ENCODE results near the gene MTUS2. TPM values are rescaled to one million over a fixed set of nuclear protein-coding genes. Genes with fewer than 3 reads are reported as not detected.

The MTUS2 gene
- total RNA-seq, 2 donors from 2014 or later: 0.02 TPM; not detected in 1

- no peaks in the 10 kb centered on the region for H3K4me1 Mint-ChIP-seq (ENCODE audit: low read depth)
- H3K9me3 Mint-ChIP-seq: no peaks in the 10 kb centered on the region
- no peaks in the 10 kb centered on the region for H3K27me3 Mint-ChIP-seq (ENCODE audit: low read depth)
- no peak for ATAC-seq (replicated peaks in 1 of 2)
- H3K4me3 Mint-ChIP-seq: no peak overlapping the region
- peaks cover 6 to 29% of the 10 kb centered on the region in 2 donors for H3K36me3 Mint-ChIP-seq (ENCODE audit: insufficient read depth in 2 of 2)
- DNase-seq: no peak
- no peak overlapping the region for H3K27ac Mint-ChIP-seq
These were observed 706.6 kb downstream of the MTUS2 start for GRCh38 chr13:29526741-29527140.

GRCh38 chr13:29527511-29527910 lies 707.4 kb downstream of the MTUS2 start:
- DNase-seq (no peak), ATAC-seq (replicated peaks in 1 of 2) (no peak)
- peaks cover 5 to 31% of the 10 kb centered on the region in 2 donors for H3K36me3 Mint-ChIP-seq (ENCODE audit: insufficient read depth in 2 of 2)
- no peaks in the 10 kb centered on the region for H3K9me3 Mint-ChIP-seq
- H3K4me1 Mint-ChIP-seq (ENCODE audit: low read depth): no peaks in the 10 kb centered on the region
- H3K27me3 Mint-ChIP-seq (ENCODE audit: low read depth): no peaks in the 10 kb centered on the region
- H3K4me3 Mint-ChIP-seq: no peak overlapping the region
- no peak overlapping the region for H3K27ac Mint-ChIP-seq

DNA sequence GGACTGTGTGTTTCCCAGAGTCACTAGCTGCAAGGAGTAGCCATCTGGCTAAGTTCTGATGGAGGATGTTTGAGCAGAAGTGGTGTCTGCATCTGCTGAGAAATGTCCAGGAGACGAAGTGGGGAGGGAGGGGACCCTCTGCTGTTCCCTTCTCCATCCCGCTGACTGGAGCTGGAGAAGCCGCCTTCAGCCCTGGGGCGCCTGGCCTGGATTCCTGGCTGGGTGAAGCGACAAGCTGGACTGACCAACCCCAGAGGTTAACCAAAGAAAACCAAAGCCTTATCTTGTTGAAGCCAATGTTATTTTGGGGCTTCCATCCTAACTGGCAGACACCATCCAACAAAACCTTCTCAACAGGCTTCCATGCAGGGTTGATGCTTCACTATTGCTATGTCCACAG lies 707.8 kb downstream of the MTUS2 start:
- H3K9me3 Mint-ChIP-seq: no peaks in the 10 kb centered on the region
- H3K36me3 Mint-ChIP-seq (ENCODE audit: insufficient read depth in 2 of 2): peaks cover 8 to 33% of the 10 kb centered on the region in 2 donors
- no peak overlapping the region for H3K4me3 Mint-ChIP-seq
- DNase-seq (no peak), ATAC-seq (replicated peaks in 1 of 2) (no peak)
- no peaks in the 10 kb centered on the region for H3K4me1 Mint-ChIP-seq (ENCODE audit: low read depth)
- H3K27ac Mint-ChIP-seq: no peak overlapping the region
- H3K27me3 Mint-ChIP-seq (ENCODE audit: low read depth): no peaks in the 10 kb centered on the region

- Mint-ChIP-seq H3K4me1 (ENCODE audit: low read depth) (no peaks in the 10 kb centered on the region), H3K4me3 (no peak overlapping the region), H3K9me3 (no peaks in the 10 kb centered on the region), H3K36me3 (ENCODE audit: insufficient read depth in 2 of 2) (peaks cover 12 to 38% of the 10 kb centered on the region in 2 donors), H3K27me3 (ENCODE audit: low read depth) (no peaks in the 10 kb centered on the region), H3K27ac (no peak overlapping the region)
- no peak for ATAC-seq (replicated peaks in 1 of 2)
- no peak for DNase-seq
These were observed 709.6 kb downstream of the MTUS2 start for GRCh38 chr13:29529754-29530153.

DNA sequence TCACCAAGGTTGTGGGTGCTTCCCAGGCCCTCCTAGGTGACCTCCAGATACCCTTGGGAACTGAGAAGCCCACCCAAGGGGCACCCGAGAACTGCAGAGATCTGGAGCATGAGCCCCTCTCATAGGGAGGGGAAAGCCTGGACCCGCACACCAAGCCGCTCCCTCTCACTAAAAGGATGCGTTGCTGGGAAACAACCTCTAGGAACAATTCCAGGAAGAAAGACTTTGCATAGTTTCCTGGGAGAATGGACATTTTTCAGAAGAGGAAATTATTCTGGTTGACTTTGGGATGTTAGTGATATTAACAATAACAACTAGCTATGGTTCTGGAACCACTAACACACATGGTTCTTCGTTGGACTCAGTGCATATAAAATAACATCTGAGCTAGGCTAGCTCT lies 710.8 kb downstream of the MTUS2 start:
- Mint-ChIP-seq H3K4me1 (ENCODE audit: low read depth) (no peaks in the 10 kb centered on the region), H3K27ac (no peak overlapping the region), H3K36me3 (ENCODE audit: insufficient read depth in 2 of 2) (peaks cover 12 to 38% of the 10 kb centered on the region in 2 donors)

GRCh38 chr13:29532116-29532515 lies 712.0 kb downstream of the MTUS2 start:
- no peak overlapping the region for H3K27ac Mint-ChIP-seq
- no peaks in the 10 kb centered on the region for H3K4me1 Mint-ChIP-seq (ENCODE audit: low read depth)
- no peaks in the 10 kb centered on the region for H3K27me3 Mint-ChIP-seq (ENCODE audit: low read depth)
- peaks cover 10 to 37% of the 10 kb centered on the region in 2 donors for H3K36me3 Mint-ChIP-seq (ENCODE audit: insufficient read depth in 2 of 2)
- no peak for DNase-seq
- H3K4me3 Mint-ChIP-seq: no peak overlapping the region
- H3K9me3 Mint-ChIP-seq: no peaks in the 10 kb centered on the region
- ATAC-seq (replicated peaks in 1 of 2): no peak

More for the DNA sequence above, 710.8 kb downstream of the MTUS2 start:
- no peak for ATAC-seq (replicated peaks in 1 of 2)
- H3K9me3 Mint-ChIP-seq: no peaks in the 10 kb centered on the region
- no peaks in the 10 kb centered on the region for H3K27me3 Mint-ChIP-seq (ENCODE audit: low read depth)
- DNase-seq: no peak
- no peak overlapping the region for H3K4me3 Mint-ChIP-seq

DNA sequence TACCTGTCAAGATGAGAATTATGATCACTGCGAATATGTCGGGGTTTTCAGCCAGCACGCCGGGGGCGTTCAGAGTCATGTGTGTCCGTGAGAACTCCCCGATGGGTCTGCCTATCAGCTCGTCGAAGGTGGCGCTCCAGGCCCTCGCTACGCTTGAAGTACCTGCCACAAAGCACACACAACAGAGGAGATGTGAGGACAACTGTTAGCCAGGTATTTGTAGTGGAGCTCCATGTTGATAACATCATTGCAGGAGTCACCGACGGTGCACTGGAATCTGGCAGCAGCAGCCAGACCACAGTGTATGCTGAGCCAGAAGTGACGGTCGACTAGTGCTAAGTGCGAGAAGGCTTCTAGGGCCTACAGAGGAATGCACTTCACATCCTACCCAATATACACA lies 712.7 kb downstream of the MTUS2 start:
- peaks cover 12 to 37% of the 10 kb centered on the region in 2 donors for H3K36me3 Mint-ChIP-seq (ENCODE audit: insufficient read depth in 2 of 2)
- H3K27ac Mint-ChIP-seq: peak overlapping the region; percentile 57
- peaks cover 3% of the 10 kb centered on the region for H3K4me1 Mint-ChIP-seq (ENCODE audit: low read depth)
- no peak overlapping the region for H3K4me3 Mint-ChIP-seq
- DNase-seq (no peak), ATAC-seq (replicated peaks in 1 of 2) (no peak)
- H3K9me3 Mint-ChIP-seq: no peaks in the 10 kb centered on the region
- H3K27me3 Mint-ChIP-seq (ENCODE audit: low read depth): no peaks in the 10 kb centered on the region

- Mint-ChIP-seq H3K27ac (no peak overlapping the region), H3K9me3 (no peaks in the 10 kb centered on the region), H3K27me3 (ENCODE audit: low read depth) (no peaks in the 10 kb centered on the region), H3K36me3 (ENCODE audit: insufficient read depth in 2 of 2) (peaks cover 12 to 41% of the 10 kb centered on the region in 2 donors), H3K4me1 (ENCODE audit: low read depth) (peaks cover 8% of the 10 kb centered on the region), H3K4me3 (no peak overlapping the region)
- DNase-seq: no peak
- ATAC-seq (replicated peaks in 1 of 2): no peak
These were observed 713.9 kb downstream of the MTUS2 start for GRCh38 chr13:29534083-29534482.

GRCh38 chr13:29535663-29536655 lies 715.8 kb downstream of the MTUS2 start:
- DNase-seq (no peak), ATAC-seq (replicated peaks in 1 of 2) (no peak)
- H3K36me3 Mint-ChIP-seq (ENCODE audit: insufficient read depth in 2 of 2): peaks cover 12 to 27% of the 10 kb centered on the region in 2 donors
- no peak overlapping the region for H3K27ac Mint-ChIP-seq
- peaks cover 11% of the 10 kb centered on the region for H3K4me1 Mint-ChIP-seq (ENCODE audit: low read depth)
- H3K4me3 Mint-ChIP-seq: no peak overlapping the region
- no peaks in the 10 kb centered on the region for H3K27me3 Mint-ChIP-seq (ENCODE audit: low read depth)
- no peaks in the 10 kb centered on the region for H3K9me3 Mint-ChIP-seq

DNA sequence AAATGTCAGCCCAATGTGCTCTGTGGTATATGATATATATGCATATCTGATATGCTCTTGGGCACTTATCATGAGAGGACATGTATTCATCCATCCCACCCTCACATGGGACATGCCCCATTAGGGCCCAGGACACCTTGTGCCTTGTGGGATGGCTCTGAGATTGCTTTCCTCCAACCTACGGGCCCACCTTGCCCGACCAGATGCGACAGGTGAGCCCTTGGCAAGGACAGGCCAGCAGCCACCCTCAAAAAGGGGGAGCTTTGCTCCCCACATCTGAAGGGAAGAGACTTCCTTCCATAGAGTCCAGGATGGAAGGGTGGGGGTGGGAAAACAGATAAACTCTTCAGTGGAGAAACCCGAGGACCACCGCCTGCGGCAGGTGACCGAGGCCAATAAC lies 716.7 kb downstream of the MTUS2 start:
- Mint-ChIP-seq H3K27me3 (ENCODE audit: low read depth) (no peaks in the 10 kb centered on the region), H3K36me3 (ENCODE audit: insufficient read depth in 2 of 2) (peaks cover 14 to 32% of the 10 kb centered on the region in 2 donors), H3K4me1 (ENCODE audit: low read depth) (peaks cover 19% of the 10 kb centered on the region), H3K27ac (no peak overlapping the region), H3K9me3 (no peaks in the 10 kb centered on the region), H3K4me3 (no peak overlapping the region)
- ATAC-seq (replicated peaks in 1 of 2) (no peak), DNase-seq (no peak)

DNA sequence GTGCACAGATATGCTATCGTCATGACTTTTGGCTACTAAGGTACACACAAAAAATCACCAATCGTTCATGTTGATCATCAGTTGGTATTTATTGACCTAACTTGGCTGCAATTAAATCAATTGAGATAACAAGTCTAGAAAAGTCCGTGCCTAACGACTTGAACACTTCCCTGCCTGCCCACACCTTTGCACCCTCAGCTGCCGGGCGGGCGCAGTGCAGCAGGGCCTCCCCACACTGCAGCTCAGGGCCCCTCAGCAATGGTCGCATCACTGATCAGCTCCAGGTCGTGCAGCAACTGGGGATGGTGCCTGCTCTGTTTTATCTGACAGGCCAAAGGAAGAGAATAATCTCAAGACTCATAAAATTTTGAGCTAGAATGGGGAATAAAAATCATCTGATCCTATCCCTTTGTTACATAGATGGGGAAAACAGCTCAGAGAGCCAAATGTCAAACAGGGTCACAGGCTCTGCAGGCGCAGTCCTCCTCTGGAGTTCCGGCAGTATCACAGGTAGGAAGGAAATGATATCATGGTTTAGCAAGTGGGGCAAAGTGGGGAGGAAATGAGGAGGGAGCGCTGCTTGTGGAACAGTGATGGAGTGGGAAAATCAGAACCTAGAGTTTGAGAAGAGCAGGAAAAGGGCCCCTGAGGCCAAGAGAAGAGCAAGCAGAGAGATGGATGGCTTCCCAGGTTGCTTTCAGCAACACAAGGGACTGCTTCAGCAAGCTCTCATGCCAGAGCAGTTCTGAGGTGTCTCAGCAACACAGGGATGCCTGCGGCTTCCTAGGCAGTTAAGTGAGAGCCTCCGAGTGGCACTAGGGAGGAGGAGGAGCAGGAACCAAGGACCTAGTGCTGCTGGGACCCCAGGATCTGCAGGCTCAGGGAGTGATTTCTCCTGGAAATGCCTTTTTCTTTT lies 717.9 kb downstream of the MTUS2 start:
- no peak for ATAC-seq (replicated peaks in 1 of 2)
- no peak overlapping the region for H3K27ac Mint-ChIP-seq
- DNase-seq: no peak
- H3K9me3 Mint-ChIP-seq: no peaks in the 10 kb centered on the region
- no peaks in the 10 kb centered on the region for H3K27me3 Mint-ChIP-seq (ENCODE audit: low read depth)
- no peak overlapping the region for H3K4me3 Mint-ChIP-seq
- H3K36me3 Mint-ChIP-seq (ENCODE audit: insufficient read depth in 2 of 2): peaks cover 8 to 29% of the 10 kb centered on the region in 2 donors
- H3K4me1 Mint-ChIP-seq (ENCODE audit: low read depth): peaks cover 30% of the 10 kb centered on the region

GRCh38 chr13:29538652-29539040 lies 718.5 kb downstream of the MTUS2 start:
- no peaks in the 10 kb centered on the region for H3K27me3 Mint-ChIP-seq (ENCODE audit: low read depth)
- H3K27ac Mint-ChIP-seq: no peak overlapping the region
- H3K36me3 Mint-ChIP-seq (ENCODE audit: insufficient read depth in 2 of 2): peaks cover 7 to 27% of the 10 kb centered on the region in 2 donors
- H3K4me1 Mint-ChIP-seq (ENCODE audit: low read depth): peaks cover 36% of the 10 kb centered on the region
- H3K4me3 Mint-ChIP-seq: no peak overlapping the region
- no peaks in the 10 kb centered on the region for H3K9me3 Mint-ChIP-seq
- DNase-seq (no peak), ATAC-seq (replicated peaks in 1 of 2) (no peak)

GRCh38 chr13:29539856-29540255 lies 719.7 kb downstream of the MTUS2 start:
- H3K27ac Mint-ChIP-seq: no peak overlapping the region
- H3K36me3 Mint-ChIP-seq (ENCODE audit: insufficient read depth in 2 of 2): peaks cover 4 to 21% of the 10 kb centered on the region in 2 donors
- ATAC-seq (replicated peaks in 1 of 2): no peak

More at GRCh38 chr13:29539856-29540255, 719.7 kb downstream of the MTUS2 start:
- Mint-ChIP-seq H3K4me3 (no peak overlapping the region), H3K9me3 (no peaks in the 10 kb centered on the region), H3K27me3 (ENCODE audit: low read depth) (no peaks in the 10 kb centered on the region), H3K4me1 (ENCODE audit: low read depth) (peaks cover 49% of the 10 kb centered on the region)
- no peak for DNase-seq

All from activated T-cell treated with anti-CD3 and anti-CD28 coated beads, Interleukin-2, amount 50 U/mL, for 72 hours (primary cell).